HG03442 (cell line): Measurements from ENCODE around the gene CLSTN1.
"Not testable (repeated sequence)": the region's sequence is repeated elsewhere in the genome, so short reads cannot be mapped to it uniquely, and the experiment has no call there.

Experiments
- ATAC-seq: cut with Tn5 transposase; IDR thresholded peaks from one replicate; pipeline ENCODE4 v1.9.1; 2021; ENCODE audit warnings: mild to moderate bottlenecking, moderate library complexity; ENCODE audit not compliant: unreplicated experiment

The CLSTN1 gene

GRCh38 chr1:9826616-9827015 lies 2.9 kb upstream of the CLSTN1 start:
- no peak for ATAC-seq

DNA sequence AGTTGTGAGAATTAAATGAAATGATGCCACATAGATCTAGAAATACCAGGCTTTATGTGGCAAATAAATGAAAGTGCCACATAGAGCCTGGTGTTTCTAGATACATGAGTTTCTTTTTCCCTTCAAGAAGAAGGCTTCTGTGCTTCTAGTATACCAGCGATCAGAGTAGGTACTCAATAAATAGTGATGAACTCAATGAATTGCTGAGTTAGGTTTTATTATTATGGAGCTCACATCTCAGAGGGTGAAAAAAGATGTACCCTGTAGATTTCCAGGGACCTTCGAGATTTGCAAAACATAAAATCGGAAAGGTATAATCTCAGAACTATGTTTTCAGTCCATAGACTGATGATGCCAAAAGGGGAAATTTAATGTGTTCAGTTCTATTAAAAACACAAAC lies 2.3 kb upstream of the CLSTN1 start:
- no peak for ATAC-seq

- ATAC-seq = no peak
These were observed 1.6 kb upstream of the CLSTN1 start for GRCh38 chr1:9825093-9826074.

GRCh38 chr1:9824702-9825089 lies 931 bp upstream of the CLSTN1 start:
- no peak for ATAC-seq

GRCh38 chr1:9823693-9823942 lies 147 bp downstream of the CLSTN1 start:
- peak; percentile 23 for ATAC-seq

DNA sequence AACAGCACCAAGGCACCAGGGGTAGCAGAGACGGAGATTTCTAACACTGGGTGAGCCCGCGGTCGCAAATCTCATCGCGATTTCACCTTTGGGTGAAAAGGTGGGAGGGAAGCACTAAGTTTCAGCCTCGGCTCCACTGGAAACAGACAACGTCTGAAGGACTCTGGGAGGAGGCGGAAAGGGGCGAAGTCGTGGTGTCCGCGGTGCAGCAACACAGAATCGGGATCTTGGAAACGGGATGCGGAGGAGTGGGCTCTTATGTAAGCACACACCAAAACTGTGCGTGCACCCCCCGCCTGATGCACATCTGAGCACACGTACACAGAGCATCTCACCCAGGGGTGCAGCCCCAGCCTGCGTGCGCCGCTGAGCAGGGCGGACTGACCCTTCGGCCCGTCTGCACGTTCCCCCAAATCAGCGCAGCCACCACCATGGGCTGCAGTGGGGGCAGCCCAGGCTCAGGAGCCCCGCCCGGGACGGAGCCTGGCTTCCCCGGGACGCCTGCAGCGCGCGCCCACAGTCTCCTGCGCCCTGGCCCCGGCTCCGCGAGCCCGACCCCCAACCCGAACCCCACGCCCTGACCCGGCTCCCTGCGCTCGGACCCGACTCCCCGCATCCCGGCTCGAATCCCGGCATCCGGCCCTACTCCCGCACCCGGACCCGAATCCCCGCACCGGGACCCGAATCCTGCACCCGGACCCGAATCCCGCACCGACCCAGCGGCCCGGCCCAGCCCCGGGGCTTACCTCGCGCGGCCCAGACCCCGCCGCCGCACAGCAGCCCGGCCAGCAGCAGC lies 670 bp downstream of the CLSTN1 start:
- ATAC-seq = no peak

DNA sequence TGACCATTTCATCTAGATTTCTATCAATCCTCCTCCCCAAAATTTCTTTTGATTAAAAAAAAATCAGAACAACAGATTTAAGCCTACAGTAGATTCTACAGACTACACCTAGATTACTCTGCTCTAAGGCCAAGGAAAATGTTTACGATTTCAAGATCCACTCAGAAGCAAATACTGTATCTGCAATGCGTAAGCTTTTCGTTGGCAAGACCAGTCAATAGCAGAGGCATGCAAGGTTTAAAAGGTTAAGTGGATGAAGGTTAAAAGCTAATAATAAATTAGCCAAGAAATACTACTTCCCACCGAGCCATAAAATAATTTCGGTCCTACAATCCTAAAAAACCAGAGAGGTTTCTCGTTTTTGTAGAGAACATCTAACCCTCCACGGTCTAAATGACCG lies 1.3 kb downstream of the CLSTN1 start:
- ATAC-seq = no peak

- ATAC-seq = no peak
These were observed 2.1 kb downstream of the CLSTN1 start for GRCh38 chr1:9821710-9822109.

GRCh38 chr1:9820521-9820920 lies 3.2 kb downstream of the CLSTN1 start:
- no peak for ATAC-seq

GRCh38 chr1:9817734-9818133 lies 6.0 kb downstream of the CLSTN1 start:
- no peak for ATAC-seq

DNA sequence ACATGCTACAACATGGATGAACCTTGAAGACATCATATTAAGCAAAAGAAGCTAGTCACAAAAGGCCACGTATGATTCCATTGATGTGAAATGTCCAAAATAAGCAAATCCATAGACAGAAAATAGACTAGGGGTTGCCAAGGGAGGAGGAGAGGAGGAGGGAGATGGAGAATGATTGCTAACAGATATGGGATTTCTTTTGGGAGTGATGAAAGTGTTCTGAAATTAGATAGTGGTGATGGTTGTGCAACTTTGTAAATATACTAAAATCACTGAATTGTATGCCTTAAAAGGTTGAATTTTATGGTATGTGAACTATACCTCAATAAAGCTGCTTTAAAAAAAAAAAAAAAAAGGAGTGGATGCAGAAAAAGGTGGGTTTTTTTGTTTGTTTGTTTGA lies 7.6 kb downstream of the CLSTN1 start:
- ATAC-seq = no peak

GRCh38 chr1:9815150-9815549 lies 8.6 kb downstream of the CLSTN1 start:
- ATAC-seq = no peak

GRCh38 chr1:9814619-9815018 lies 9.1 kb downstream of the CLSTN1 start:
- ATAC-seq = no peak

GRCh38 chr1:9811239-9811966 lies 12.4 kb downstream of the CLSTN1 start:
- ATAC-seq = no peak

DNA sequence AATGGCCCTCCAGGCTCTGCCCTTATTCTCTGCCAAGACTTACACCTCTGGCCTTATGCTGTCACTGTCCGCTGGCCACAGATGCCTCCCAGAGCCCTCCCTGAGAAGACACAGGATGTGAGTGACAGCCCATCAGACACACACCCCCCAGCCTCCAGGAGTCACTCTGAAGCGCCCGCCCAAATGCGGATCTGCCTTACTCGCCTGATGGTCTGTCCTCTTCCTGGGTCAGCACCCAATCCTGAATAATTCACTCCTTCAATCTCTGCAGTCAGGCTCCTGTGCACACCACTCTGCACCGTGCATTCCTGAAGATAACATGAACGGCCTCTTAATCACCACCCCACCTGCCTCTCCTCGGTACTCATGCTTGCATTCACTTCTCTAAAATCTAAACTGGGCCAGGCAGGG lies 14.7 kb downstream of the CLSTN1 start:
- no peak for ATAC-seq

DNA sequence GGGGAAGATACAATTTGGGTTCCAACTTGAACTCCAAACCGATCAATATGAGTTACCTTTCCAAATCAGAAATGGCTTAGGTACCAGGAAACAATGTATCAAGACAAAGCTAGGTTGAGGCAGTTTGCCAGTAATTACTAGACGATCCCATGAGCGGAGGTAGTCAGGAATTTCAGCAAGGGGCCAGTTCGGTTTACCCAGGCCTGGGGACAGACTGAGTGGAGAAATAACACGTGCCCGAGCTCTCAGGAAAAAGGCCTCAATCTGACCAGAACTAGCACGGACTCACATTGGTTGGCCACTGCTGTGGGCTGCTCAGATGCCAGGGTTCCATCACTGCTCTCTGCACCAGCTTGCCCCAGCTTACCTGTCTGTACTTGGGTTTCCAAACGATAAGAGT lies 15.3 kb downstream of the CLSTN1 start:
- no peak for ATAC-seq

- ATAC-seq = no peak
These were observed 16.2 kb downstream of the CLSTN1 start for GRCh38 chr1:9807541-9807940.

GRCh38 chr1:9805972-9806371 lies 17.8 kb downstream of the CLSTN1 start:
- not testable (repeated sequence) for ATAC-seq

DNA sequence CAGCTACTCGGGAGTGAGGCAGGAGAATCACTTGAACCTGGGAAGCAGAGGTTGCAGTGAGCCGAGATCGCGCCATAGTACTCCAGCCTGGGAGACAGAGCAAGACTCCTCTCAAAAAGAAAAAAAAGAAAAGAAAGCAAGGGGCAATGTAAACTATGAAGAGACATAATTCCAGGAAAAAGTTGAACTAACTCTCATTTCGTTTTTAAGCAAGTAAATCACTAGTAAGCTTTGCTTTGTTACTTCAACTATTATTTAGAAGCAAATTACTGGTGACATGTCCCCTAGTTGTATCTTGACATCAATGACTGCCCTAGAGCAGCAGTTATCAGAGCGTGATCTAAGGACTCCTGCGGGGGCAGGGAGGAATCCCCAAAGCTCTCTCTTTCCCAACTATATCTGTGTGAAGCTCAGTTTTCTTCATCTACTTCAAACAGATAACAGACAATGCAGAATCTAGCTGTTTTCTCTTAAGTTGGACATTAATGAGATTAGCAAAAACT lies 18.7 kb downstream of the CLSTN1 start:
- no peak for ATAC-seq

- not testable (repeated sequence) for ATAC-seq
These were observed 20.5 kb downstream of the CLSTN1 start for GRCh38 chr1:9803003-9803918.
